CD1c-positive myeloid dendritic cell (primary cell): ENCODE data around the gene TRPM8.
A peak's percentile ranks its signal among the peaks of the same experiment; 100 is the strongest.
"Not testable (repeated sequence)": the region's sequence is repeated elsewhere in the genome, so short reads cannot be mapped to it uniquely, and the experiment has no call there.

ENCODE experiments used
- DNase-seq: peaks from one replicate; pipeline ENCODE4 v3.0.0-alpha.2; 2016; ENCODE audit errors: extremely low spot score

Gene TRPM8

GRCh38 chr2:233917116-233917515 lies at the start of gene TRPM8:
Gene TRPM8, plus strand, starts transcription at chr2:233917373. Its CDS starts 9,165 bp downstream, at chr2:233926538.
- DNase-seq: no peak

GRCh38 chr2:233867993-233868532 lies 49.1 kb upstream of the TRPM8 start, which contains the start of gene MSL3B:
Gene MSL3B, minus strand, starts transcription at chr2:233868386.
- DNase-seq: peak; percentile 73

DNA sequence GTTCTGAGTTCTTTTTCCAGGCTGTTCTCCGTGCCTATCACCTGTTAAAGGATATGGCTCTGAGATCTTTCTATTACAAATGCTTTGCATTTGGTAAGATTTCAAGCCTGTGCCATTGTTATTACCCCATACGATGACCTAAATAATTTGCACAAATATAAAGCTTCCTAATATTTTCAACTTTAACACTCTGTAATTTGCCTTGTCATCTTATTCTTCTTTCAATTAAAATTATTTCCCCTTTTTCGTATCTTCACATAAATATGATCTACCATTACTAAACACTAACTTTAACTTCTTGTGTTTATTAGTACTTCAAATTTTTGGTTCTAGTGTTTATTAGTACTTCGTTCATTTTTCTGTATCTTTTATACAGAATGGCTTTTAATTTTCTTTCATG lies 45.7 kb upstream of the TRPM8 start:
- DNase-seq: no peak

- peak; percentile 27 for DNase-seq
Measured at GRCh38 chr2:233872125-233872524, 45.0 kb upstream of the TRPM8 start.

DNA sequence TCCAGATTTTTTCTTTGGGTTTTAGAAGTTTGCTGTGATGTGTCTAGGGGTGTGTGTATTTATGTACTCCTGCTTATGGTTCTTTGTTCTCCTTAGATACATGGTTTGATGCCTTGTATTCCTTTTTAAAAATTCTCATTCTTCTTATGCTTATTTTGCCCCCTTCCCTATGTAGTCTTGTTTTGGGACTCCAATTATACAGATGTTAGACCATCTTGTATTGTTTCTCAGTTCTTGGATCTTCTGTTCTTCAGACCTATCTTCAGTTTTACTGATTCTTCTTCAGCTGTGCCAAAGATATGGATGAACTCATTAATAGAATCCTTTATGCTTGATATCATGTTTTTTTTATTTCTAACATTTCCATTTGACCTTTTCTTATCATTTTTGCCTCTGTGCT lies 34.8 kb upstream of the TRPM8 start:
- no peak for DNase-seq

DNA sequence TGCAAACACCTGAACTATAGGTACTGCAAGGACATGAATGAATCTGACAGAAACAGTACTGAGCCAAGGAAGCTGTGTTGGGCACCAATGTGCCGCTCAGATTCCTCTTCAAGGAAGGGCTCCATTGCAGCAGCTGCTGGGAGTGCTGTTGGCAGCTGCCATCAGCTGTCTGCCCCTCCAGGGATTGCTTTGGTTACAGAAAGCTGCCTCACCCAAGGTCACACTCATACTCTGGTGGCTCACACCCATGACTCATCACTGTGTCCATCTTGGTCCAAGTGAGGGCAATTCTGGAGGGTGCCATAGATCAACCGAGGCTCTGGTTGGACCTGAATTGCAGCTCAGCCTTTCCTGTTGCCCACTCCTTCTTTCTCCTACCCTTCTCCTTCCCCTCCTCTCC lies 24.4 kb upstream of the TRPM8 start:
- DNase-seq: no peak

DNA sequence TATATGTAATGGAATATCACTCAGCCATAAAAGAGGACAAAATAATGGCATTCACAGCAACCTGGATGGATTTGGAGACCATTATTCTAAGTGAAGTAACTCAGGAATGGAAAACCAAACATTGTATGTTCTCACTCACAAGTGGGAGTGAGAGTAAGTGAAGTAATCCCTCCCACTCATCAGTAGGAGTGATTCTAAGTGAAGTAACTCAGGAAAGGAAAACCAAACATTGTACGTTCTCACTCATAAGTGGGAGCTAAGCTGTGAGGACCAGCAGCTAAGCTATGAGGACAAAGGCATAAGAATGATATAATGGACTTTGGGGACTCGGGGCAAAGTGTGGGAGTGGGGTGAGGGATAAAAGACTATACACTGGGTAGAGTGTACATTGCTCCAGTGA lies 20.9 kb upstream of the TRPM8 start:
- not testable (repeated sequence) for DNase-seq

DNA sequence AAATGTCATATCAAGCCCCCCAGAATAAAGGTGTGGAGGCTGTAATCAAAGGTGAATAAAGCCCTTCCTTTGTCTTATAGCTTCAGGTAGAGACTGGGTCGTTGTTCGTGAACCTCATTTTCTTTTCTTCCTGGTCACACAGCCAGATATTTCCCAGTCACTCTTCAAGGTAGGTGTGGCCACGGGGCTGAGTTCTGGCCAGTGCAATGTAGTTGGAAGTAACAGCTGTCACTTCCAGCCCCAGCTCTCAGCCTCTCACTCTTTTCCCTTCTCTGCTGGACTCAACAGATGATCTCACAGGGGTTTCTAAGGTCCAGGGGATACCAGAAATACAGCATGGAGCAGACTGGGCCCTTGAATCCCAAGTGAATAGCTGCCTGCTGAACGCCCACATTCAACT lies 15.8 kb upstream of the TRPM8 start:
- DNase-seq: no peak

DNA sequence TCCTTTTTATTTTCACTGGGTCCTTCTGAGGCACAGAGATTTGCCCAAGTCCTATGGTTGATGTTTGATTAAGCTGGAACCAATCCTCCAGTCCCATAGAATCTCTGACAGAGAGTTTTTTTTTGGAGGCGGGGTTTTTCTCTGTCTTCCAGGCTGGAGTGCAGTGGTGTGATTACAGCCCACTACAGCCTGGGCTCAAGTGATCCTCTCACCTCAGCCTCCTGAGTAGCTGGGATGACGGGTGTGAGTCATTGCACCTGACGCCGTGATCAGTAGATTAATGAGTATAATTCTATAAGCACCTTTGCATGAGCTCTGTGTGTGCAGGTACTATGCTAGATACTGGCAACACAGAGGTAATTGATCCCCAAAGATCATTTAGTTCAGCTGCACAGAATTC lies 15.3 kb upstream of the TRPM8 start:
- DNase-seq: no peak

- DNase-seq: no peak
Measured at GRCh38 chr2:233905945-233906344, 11.2 kb upstream of the TRPM8 start.

DNA sequence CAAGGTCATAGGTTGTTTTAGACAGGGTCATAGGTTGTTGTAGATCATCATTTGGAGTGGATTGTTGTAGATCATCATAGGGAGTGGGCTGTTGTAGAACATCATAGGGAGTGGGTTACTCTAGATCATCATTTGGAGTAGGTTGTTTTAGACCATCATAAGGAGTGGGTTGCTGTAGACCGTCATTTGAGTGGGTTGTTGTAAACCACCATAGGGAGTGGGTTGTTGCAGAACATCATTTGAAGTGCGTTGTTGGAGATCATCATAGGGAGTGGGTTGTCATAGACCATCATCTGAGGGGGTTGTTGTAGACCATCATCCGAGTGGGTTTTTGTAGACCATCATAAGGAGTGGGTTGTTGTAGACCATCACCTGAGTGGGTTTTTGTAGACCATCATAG lies 9.5 kb upstream of the TRPM8 start:
- no peak for DNase-seq

GRCh38 chr2:233912691-233913423 lies 4.3 kb upstream of the TRPM8 start:
- no peak for DNase-seq

DNA sequence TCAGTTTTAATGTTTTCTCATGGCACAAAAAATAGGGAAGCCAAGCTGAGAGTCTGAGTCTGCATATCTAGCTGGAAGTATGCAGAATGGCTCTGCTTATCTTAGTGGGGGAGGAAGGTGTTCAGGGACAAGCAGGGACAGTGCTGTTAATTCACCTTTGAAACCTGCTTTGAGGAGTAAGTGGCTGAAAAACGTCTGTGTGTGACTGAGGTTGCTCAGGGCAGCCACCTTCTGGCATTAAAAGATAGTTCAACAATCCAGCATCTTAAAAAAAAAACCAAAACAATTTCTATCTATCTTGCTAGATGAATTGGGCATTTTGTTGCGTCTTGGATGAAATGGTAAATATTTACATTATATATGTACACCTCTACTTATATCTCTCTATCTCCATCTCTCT lies 2.0 kb upstream of the TRPM8 start:
- no peak for DNase-seq

DNA sequence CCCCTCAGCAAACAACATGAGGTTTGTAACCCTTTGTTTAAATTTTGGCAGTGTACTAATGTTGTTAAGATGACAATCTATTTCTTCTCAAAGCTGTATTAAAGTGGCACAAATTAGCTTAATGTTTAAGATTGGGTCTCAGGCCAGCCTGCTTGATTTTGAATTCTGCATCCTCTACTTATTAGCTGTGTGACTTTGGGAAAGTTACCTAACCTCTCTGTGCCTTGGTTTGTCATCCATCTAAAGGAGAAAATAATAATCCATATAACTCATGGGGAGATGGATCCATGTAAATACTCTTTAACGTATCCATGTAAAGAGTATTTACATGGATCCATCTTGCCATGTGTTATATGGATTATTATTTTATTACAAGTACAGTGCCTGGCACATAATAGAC lies 2.1 kb downstream of the TRPM8 start:
- DNase-seq: no peak

DNA sequence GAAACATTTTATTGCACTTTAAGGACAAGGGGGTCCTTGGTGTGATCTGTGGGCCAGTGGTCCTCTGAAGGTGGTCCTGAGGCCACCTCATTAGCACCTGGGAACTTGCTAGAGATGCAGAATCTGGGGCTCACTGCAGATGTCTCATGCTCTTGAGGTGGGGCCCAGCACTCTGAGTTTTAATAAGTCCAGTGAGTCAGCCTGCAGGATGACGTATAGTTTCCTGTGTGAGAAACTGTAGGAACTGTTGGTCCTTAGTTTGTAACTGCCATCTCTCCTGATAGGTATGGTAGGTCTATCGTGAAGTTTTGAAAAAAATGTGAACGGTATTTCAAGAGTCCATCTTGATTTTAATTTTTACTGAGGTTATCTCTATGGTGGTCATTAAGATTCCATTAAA lies 2.8 kb downstream of the TRPM8 start:
- DNase-seq: no peak

- no peak for DNase-seq
Measured at GRCh38 chr2:233922471-233922870, 5.3 kb downstream of the TRPM8 start.

GRCh38 chr2:233925402-233925801 lies 8.2 kb downstream of the TRPM8 start:
- DNase-seq: no peak

GRCh38 chr2:233926806-233927205 lies 9.6 kb downstream of the TRPM8 start:
- DNase-seq: no peak

DNA sequence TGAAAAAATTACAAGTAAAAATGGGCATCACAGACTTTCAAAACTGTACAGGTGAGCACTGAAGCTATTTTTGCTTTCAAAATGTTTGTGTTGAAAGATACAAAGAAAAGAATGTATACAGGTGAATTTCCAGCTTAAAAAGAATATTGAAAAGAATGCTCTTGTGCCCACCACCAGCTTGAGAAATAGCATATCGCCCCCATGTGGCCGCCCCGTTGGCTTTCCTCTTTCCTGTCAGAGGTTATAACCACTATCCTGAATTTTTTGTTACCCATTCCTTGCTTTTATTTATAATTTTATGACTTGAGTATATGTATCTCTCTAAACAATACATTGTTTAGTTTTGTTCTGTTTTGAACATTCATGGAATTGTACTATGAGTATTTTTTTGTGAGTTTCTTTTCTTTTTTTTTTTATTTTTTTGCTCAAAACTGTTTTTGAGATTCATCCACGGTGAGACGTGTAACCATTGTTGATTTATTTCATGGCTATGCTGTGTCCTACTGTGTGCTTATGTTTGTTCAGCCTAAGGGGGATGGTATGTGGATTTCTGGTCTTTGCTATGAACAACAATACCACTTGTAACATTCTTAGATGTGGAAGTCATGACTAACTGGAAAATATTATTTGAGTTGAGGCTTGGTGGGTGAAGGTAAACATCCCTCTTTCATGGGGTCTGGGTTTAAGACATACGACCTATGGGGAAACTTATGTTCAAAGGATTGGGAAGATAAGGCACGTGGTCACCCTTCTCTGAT lies 11.6 kb downstream of the TRPM8 start:
- no peak for DNase-seq

DNA sequence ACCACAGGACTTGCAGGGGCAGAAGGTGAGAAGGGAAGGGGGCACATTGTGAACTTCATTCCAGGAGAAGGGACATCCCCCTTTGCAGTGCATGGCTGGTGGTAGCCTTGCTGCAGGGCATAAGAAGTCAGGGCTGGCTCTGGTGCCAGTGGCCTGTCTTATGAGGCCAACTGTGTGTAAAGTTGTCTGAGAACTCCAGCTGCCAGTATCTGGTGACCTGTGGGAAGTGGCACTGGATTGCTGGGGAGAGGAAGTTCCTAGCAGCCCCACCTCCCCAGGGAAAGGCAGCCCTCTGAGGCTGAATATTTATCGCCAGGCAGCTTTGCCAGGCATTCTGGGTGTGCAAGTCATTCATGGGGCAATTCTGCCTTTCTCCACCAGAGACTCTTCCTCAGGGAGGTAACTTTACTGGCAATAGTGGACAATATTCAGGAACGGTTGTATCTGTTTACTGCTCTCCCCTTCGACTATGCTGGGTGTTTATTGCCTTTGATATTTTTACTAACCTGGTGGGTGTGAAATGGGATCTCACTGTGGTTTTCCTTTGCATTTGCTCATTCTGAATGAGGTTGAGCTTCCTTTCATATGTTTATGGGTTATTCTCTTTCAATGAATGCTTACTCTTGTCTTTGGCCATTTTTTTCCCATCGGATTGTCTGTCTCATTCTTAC lies 12.3 kb downstream of the TRPM8 start:
- DNase-seq: no peak

GRCh38 chr2:233934524-233934923 lies 17.4 kb downstream of the TRPM8 start:
- no peak for DNase-seq

GRCh38 chr2:233935426-233935825 lies 18.3 kb downstream of the TRPM8 start:
- no peak for DNase-seq

GRCh38 chr2:233936089-233936488 lies 18.9 kb downstream of the TRPM8 start:
- DNase-seq: no peak
